NT2/D1 (cell line): ENCODE measurements around the gene OTOP2.

Source experiments
- YY1 ChIP-seq: IDR thresholded peaks from 2 replicates; pipeline ENCODE4 v1.6.1; 2011; ENCODE audit not compliant: insufficient read length, insufficient read depth
- ZNF274 ChIP-seq: IDR thresholded peaks from 2 replicates; pipeline ENCODE4 v1.6.1; 2011; ENCODE audit warnings: mild to moderate bottlenecking, low read depth, low read length

DNA sequence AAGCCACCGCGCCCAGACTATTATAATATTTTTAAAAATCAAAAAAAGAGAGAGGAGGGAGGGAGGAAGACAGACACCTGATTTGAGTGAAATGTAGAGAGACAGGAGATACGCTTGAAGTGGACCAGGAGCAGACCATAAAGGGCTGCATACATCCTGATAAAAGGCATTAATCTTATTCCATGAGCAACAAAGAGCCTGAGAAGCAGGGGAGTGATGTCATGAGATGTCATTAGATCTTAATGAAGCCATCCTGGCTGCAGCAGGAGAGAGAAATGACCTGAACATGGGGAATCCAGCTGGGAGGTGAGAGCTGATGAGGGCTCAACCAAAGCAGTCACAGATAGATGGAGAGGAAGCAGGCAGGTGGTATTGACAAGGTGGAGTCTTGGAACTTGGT is 53.7 kb downstream of the OTOP2 start:
- TF ChIP-seq YY1, result no peak
- TF ChIP-seq ZNF274, result no peak
